GM18499 (cell line): ENCODE results near the gene LGMN.
A peak's percentile ranks its signal among the peaks of the same experiment; 100 is the strongest.
"Not testable (repeated sequence)": the region's sequence is repeated elsewhere in the genome, so short reads cannot be mapped to it uniquely, and the experiment has no call there.

Experiments used
- ATAC-seq: cut with Tn5 transposase; IDR thresholded peaks from one replicate; pipeline ENCODE4 v1.9.1; 2021; ENCODE audit warnings: moderate number of reproducible peaks; ENCODE audit not compliant: insufficient read depth, unreplicated experiment

LGMN gene

GRCh38 chr14:92748259-92749016 lies at the start of gene LGMN:
Gene LGMN (minus strand): TSS chr14:92748627. CDS start chr14:92732786, 15,841 bp downstream.
- peak; percentile 48 for ATAC-seq

GRCh38 chr14:92794961-92795360 lies 46.5 kb upstream of the LGMN start:
- no peak for ATAC-seq

GRCh38 chr14:92794547-92794941 lies 46.1 kb upstream of the LGMN start:
- no peak for ATAC-seq

- peak; percentile 75 for ATAC-seq
Measured at GRCh38 chr14:92793709-92794546, 45.5 kb upstream of the LGMN start, which contains the start of gene GOLGA5. Gene GOLGA5 (plus strand): TSS chr14:92794305. CDS start chr14:92797438, 3,133 bp downstream.

GRCh38 chr14:92792885-92793284 lies 44.5 kb upstream of the LGMN start:
- ATAC-seq: no peak

- no peak for ATAC-seq
Measured at GRCh38 chr14:92789457-92790089, 41.1 kb upstream of the LGMN start.

GRCh38 chr14:92787554-92787953 lies 39.1 kb upstream of the LGMN start:
- ATAC-seq: no peak

- no peak for ATAC-seq
Measured at GRCh38 chr14:92786427-92786756, 38.0 kb upstream of the LGMN start.

- ATAC-seq: no peak
Measured at GRCh38 chr14:92785667-92786426, 37.4 kb upstream of the LGMN start.

- no peak for ATAC-seq
Measured at GRCh38 chr14:92783813-92784431, 35.5 kb upstream of the LGMN start.

- no peak for ATAC-seq
Measured at GRCh38 chr14:92781350-92781749, 32.9 kb upstream of the LGMN start.

- no peak for ATAC-seq
Measured at GRCh38 chr14:92780444-92781232, 32.2 kb upstream of the LGMN start.

- ATAC-seq: not testable (repeated sequence)
Measured at GRCh38 chr14:92778868-92779565, 30.6 kb upstream of the LGMN start.

- peak; percentile 94 for ATAC-seq
Measured at GRCh38 chr14:92775292-92775691, 26.9 kb upstream of the LGMN start.

- ATAC-seq: no peak
Measured at GRCh38 chr14:92774572-92774971, 26.1 kb upstream of the LGMN start.

- no peak for ATAC-seq
Measured at GRCh38 chr14:92770484-92770883, 22.1 kb upstream of the LGMN start.

- ATAC-seq: no peak
Measured at GRCh38 chr14:92768795-92769194, 20.4 kb upstream of the LGMN start.

GRCh38 chr14:92768236-92768635 lies 19.8 kb upstream of the LGMN start:
- peak; percentile 91 for ATAC-seq
